GM19372 (cell line): ENCODE data around the gene CCDC92.

Source experiments
- ATAC-seq: cut with Tn5 transposase; IDR thresholded peaks from one replicate; pipeline ENCODE4 v1.9.1; 2021; ENCODE audit warnings: mild to moderate bottlenecking, low read depth, moderate library complexity; ENCODE audit not compliant: unreplicated experiment

CCDC92 gene

GRCh38 chr12:123972457-123973401, at the start of gene CCDC92, which contains the start of gene ZNF664:
Gene CCDC92, minus strand, starts transcription at chr12:123972831. Its CDS starts 28,526 bp downstream, at chr12:123944305.
Gene ZNF664, plus strand, starts transcription at chr12:123973215. Its CDS starts 38,930 bp downstream, at chr12:124012145.
- peak; percentile 80 for ATAC-seq

- no peak for ATAC-seq
These were observed 49.5 kb upstream of the CCDC92 start for GRCh38 chr12:124022161-124022560.

GRCh38 chr12:124021007-124021406, 48.4 kb upstream of the CCDC92 start:
- ATAC-seq = no peak

- no peak for ATAC-seq
These were observed 47.9 kb upstream of the CCDC92 start for GRCh38 chr12:124020514-124020949.

GRCh38 chr12:124019115-124019514, 46.5 kb upstream of the CCDC92 start:
- no peak for ATAC-seq

GRCh38 chr12:124018539-124018938, 45.9 kb upstream of the CCDC92 start:
- no peak for ATAC-seq

- ATAC-seq = no peak
These were observed 44.4 kb upstream of the CCDC92 start for GRCh38 chr12:124017064-124017463.

GRCh38 chr12:124015494-124016461, 43.1 kb upstream of the CCDC92 start:
- ATAC-seq = no peak

GRCh38 chr12:124013073-124013472, 40.4 kb upstream of the CCDC92 start:
- ATAC-seq = no peak

GRCh38 chr12:124011435-124012115, 38.9 kb upstream of the CCDC92 start:
- ATAC-seq = no peak

- ATAC-seq = no peak
These were observed 38.1 kb upstream of the CCDC92 start for GRCh38 chr12:124010687-124011086.

- ATAC-seq = no peak
These were observed 37.1 kb upstream of the CCDC92 start for GRCh38 chr12:124009781-124010180.

GRCh38 chr12:124008595-124008994, 36.0 kb upstream of the CCDC92 start:
- no peak for ATAC-seq

GRCh38 chr12:124007826-124008570, 35.4 kb upstream of the CCDC92 start:
- no peak for ATAC-seq

GRCh38 chr12:124006846-124007713, 34.4 kb upstream of the CCDC92 start:
- ATAC-seq = no peak

- peak; percentile 81 for ATAC-seq
These were observed 33.6 kb upstream of the CCDC92 start for GRCh38 chr12:124006085-124006845.

GRCh38 chr12:124004233-124004875, 31.7 kb upstream of the CCDC92 start:
- no peak for ATAC-seq
